H54 (cell line): ENCODE measurements around the gene MYRIP.

Source experiments
- DNase-seq: peaks from one replicate; pipeline ENCODE4 v3.0.0; 2011; ENCODE audit warnings: low spot score, mixed read lengths; ENCODE audit not compliant: insufficient read length
- FAIRE-seq: peaks from 3 replicates; lab custom pipeline; 2011; peaks lifted over from hg19 to GRCh38; lab: Jason Lieb, UNC
- POLR2A ChIP-seq: IDR thresholded peaks from 2 replicates; pipeline ENCODE4 v1.6.1; 2011; ENCODE audit warnings: low read depth, mild to moderate bottlenecking, low read length

Gene MYRIP

DNA sequence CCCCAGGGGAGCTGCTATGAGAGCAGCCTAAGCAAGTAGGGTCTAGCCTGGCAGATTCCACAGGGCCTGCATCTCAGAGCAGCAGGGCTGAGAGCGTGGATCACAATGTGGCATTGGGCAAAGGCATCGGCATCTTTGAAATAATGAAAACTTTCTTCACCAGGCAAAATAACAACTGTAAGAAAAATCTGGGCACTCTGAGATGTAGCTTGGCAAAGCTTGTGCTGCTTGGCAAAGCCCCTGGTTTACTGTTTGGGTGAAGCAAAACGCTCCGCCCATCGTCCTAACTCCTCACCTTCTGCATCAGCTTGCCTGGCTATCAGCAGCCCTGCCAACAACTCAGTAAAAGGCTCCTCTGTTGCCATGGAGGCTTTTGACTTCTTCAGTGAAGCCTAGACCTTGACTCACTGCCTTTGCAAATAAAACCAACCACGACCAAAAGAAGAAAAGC is 287.3 kb downstream of the MYRIP start:
- DNase-seq (no peak), FAIRE-seq (no peak)
- TF ChIP-seq POLR2A = no peak

- DNase-seq (no peak), FAIRE-seq (no peak)
- TF ChIP-seq POLR2A = no peak
Observed at GRCh38 chr3:40097131-40098117, 288.0 kb downstream of the MYRIP start.

- FAIRE-seq = no peak
Observed at GRCh38 chr3:40098261-40098759, 288.9 kb downstream of the MYRIP start.

GRCh38 chr3:40099871-40100270 is 290.5 kb downstream of the MYRIP start:
- no peak for TF ChIP-seq POLR2A
- DNase-seq (no peak), FAIRE-seq (no peak)

More at GRCh38 chr3:40098261-40098759, 288.9 kb downstream of the MYRIP start:
- TF ChIP-seq POLR2A = no peak
- no peak for DNase-seq

- no peak for TF ChIP-seq POLR2A
- FAIRE-seq = no peak
- DNase-seq = no peak
Observed at GRCh38 chr3:40102182-40102581, 292.8 kb downstream of the MYRIP start.

GRCh38 chr3:40103829-40104228 is 294.4 kb downstream of the MYRIP start:
- TF ChIP-seq POLR2A = no peak
- FAIRE-seq (no peak), DNase-seq (no peak)

GRCh38 chr3:40104441-40104840 is 295.0 kb downstream of the MYRIP start:
- peak; percentile 78 for FAIRE-seq
- no peak for DNase-seq
- TF ChIP-seq POLR2A = no peak

DNA sequence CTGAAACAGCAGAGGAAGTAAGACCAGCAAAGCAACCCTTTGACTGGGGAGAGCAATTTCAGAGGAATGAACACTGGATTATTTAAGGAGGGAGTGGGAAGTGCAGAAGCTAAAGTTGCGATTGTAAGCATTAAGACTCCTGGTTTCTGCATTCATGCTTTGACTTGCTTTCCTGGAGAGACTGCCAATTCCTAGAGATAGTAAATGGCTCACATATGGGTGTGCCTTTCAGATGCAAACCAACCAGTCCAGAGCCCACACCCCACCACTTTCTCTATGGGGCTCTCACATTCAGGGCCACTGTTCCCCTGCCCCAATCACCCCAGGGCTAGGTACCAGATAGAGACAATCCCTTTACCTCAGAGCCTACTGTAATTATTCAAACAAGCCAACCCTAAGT is 299.2 kb downstream of the MYRIP start:
- TF ChIP-seq POLR2A = no peak
- FAIRE-seq = no peak
- no peak for DNase-seq

DNA sequence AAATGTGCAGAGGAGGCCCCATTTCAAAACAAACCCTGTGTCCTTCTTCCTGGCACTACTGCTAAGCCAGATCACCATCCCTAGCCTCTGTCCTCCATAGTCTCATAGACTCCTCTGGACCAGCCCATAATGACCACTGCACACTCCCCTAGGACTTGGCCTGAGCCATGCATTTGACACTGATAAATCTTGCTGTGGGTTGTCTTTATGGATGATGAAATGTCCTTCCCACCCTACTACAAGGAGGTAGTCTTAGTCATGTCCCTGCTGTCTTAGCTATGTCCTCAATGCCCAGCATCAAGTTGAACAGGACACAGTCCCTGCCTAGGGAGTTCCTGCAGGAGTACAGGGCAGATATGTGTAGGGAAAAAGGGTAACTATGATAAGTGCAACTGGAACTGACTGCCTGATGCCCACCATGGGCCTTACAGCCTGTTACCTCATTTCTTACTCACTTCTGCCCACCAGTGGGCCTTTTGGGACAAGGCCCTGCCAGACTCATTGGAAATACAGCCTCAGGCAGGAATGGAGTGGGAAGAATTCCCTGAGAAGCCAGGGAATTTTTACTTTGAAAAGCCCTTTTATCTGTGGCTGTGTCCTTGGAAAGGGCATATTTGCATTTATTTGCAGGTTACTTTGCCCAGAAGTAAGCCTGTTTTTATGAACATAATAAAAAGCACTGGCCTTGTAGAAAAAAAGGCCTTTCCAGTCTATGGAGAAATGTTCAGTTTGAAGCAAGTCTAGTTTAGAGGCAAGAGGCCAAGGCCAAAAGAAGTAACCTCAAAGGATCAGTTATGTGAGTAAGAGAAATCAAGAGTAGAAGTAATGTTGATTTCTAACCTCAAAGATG is 300.5 kb downstream of the MYRIP start:
- FAIRE-seq = no peak
- TF ChIP-seq POLR2A = no peak
- DNase-seq = no peak

- DNase-seq (no peak), FAIRE-seq (peak; percentile 68)
- no peak for TF ChIP-seq POLR2A
Observed at GRCh38 chr3:40116478-40117177, 307.2 kb downstream of the MYRIP start.

DNA sequence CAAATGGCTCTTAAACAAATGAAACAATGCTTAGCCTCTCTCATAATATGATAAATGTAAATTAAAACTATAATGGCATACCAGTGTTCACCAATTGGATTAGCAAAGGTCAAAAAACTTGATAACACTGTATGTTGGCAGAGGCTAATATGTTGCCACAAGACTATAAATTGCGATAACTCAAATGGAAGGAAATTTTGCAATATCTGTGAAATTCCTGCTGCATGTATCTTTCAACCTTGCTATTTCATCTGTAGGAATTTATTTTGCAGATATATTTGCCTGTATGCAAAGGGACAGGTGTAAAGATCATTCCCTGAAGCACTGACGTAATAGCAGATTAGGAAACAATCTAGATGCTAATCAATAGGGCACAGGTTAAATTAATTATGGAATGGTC is 308.7 kb downstream of the MYRIP start:
- FAIRE-seq = no peak
- DNase-seq = no peak
- no peak for TF ChIP-seq POLR2A

DNA sequence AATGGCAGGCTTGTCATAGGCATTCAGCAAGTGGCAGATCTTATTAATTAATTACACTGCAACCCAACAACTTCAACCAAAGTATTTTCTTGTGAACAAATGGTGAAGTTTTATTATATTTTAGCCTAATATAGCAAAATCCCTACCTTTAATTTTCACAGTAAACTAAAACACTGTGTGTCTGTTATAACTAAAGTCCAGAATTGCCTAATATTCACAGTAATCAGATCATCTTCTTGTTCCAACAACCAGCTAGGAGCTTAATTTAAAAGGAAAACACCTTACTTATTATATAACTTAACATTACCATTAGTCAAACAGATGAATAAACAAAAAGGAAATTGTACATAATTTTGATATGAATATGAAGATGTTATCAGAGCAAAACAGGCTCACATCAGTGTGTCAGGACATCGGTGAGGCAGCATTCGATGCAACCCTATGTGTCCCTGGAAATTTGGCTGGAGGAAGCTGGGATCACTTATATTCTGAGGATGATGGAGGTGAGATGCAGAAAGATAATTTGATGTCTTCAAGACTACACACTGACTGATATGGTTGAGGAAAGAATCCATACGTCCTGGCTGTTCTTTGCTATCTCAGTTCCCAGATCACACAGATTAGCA is 310.8 kb downstream of the MYRIP start:
- FAIRE-seq (peak; percentile 23), DNase-seq (no peak)
- no peak for TF ChIP-seq POLR2A

DNA sequence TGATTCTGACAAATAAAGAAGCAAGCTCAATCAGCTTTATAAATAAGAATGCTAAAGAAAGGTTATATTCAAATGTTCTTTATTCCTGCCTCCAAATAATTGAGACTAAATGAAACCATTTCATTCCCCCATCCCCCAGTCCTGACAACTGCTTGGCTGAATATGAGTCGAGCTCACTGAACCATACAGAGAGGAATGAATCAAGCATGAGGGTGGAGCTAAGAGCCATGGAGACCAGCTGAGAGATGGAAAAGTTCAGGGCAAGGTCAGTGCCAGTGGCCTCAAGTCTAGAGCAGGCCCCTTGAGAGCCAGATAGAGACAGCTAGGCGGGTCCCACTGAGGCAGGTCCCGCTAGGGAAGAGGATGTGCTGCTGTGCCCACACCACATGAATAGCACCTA is 311.4 kb downstream of the MYRIP start:
- FAIRE-seq = peak; percentile 94
- DNase-seq = no peak
- TF ChIP-seq POLR2A = no peak
